ENCODE measurements around the gene C3orf70.

Gene C3orf70

DNA sequence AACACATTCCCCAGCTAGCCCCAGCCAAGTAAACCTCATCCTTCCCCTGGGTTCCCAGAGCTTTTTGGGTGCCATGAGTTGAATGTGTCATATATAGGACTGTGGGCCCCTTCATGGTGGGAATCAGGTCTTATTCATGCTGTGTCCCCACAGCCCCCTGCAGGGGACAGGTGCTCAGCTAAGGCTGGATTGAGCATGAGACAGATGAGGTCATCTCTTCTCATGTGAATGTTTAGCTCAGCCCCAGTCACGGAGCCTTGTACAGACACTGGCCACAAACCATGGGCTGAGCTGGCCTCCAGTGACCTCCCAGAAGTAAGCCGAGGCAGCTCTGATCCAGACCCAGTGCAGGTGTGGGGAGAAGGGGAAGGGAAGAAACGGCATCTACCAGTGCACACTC is 70.7 kb downstream of the C3orf70 start:
- DNase-seq, result no peak

DNA sequence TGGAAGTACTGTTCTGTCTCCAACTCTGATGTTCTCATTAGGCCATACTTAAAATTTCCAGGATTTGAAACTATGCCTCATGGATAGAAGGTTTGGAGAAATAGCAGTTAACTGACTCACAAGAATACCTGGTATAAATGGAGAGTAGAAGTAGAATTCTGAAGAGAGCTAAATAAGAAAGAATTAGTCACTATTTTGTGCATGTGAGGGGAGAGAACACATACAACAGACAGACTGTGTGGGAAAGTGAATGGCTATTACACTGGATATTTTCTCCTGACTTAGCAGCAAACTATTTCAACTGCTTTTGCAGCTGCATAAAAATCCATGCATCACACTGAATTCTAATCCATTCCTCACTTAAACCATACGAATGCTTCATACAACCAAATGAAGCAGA is 71.3 kb downstream of the C3orf70 start:
- no peak for DNase-seq

DNA sequence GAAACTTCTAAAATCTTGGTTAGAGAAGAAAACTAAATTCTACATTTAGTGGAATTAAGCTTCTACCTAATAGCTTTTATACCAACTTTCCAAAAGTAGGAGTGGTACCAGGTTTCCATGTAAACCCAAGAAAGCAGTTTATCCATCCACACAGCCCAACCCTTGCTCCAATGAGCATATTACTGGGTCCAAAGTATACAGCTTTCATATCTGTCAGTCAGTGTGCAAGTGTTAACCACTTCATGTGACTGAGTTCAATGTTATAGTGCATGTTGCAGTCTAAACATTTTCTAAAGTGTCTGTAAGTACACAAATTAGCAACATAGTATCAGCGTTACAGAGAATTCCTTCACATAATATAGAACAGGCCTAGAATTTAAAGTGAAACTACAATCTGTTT is 73.2 kb downstream of the C3orf70 start:
- no peak for DNase-seq

DNA sequence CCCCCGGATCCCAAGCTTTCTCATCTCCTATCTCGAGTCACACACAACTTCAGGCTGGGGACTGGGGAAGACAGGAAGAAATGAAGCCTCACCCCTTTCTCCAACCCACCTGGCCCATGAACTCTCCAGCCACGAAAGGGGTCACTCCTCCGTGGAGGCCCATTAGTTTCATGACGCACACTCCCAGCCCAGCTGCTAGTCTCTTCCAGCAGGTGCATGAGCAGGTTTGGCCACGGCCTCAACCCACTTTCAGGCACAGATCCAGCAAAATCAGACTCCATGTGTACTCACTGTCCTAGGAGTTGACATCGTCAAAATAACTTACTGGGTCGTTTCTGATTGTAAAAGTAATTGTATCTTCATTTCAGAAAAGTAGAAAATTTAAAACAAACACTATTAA is 76.6 kb downstream of the C3orf70 start:
- DNase-seq, result no peak

DNA sequence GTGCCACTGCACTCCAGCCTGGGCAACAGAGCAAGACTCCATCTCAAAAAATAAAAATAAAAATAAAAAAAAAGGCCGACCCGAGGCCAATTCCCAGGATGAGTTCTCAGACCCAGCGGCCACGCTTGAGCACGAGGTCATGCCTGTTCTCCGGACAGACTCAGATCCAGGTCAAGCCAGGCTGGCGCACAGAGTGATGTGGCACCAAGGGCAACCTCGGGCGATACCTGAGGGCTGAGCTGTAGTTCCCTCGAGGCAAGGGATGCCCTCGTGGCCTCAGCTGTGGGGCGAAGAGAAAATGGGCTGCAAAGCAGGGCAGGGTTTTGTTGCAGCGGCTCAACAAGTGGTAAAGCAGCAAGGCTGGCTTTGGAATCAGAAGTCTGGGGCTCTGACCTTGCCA is 77.3 kb downstream of the C3orf70 start:
- DNase-seq, result no peak

DNA sequence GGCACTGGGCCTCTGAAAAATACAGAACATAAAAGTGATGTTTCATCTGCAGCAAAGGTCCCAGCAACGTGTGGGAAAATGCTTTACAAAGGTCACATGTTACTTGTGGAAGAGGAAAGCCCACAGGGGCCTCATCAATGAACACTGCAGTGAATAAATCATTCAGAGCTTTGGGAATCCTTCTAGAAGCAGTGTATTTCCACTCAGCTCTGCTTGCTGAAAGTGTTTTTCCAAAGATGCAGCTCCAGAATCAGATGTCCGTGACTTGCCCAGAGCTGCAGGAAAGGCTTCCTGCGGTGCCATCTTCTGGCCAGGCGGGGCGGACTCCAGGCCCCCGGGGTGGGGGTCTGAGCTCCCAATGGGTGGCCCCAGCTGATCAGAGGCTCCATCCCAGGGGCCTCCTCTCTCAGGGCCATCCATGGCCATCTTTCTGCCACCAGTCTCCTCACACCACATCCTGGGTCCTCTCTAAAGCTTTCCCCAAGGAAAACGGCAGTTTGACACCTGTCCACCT is 81.5 kb downstream of the C3orf70 start:
- no peak for DNase-seq

DNA sequence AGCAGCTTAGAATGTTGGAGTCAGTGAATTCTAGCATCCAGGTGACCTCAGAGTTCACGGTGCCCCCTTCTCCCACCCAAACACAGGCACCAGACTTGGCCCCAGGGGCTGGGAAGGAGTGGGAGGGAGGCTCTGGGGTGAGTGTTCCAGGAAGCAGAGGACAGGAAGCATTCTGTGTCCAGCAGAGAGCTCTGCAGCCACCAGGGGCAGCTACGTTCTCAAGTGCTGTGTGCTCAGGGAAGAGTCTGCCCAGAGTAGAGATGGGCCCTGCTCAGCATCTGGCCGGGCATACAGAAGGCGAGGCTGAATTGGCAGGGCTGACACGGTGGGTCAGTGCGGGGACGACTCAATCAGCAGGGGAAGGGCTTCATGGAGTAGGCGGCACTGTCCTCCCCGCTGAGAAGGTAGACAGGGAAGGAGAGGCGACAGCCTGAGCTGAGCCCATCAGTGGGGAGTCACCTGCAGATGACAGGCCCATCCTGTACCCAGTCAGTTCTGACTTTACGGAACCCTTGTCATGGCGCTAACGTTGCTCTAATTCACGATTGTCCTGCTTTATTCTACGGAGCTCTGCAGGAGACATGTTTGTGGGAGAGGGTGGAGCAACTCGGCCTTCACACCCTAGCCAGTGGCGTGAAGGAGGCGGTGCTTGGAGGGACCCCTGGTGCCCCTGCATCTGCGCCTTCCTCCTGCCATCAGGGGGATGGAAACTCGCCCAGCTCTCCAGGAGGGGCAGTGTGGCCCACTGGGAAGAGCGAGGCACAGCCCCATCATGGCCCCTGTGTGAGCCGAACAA is 82.2 kb downstream of the C3orf70 start:
- no peak for DNase-seq

DNA sequence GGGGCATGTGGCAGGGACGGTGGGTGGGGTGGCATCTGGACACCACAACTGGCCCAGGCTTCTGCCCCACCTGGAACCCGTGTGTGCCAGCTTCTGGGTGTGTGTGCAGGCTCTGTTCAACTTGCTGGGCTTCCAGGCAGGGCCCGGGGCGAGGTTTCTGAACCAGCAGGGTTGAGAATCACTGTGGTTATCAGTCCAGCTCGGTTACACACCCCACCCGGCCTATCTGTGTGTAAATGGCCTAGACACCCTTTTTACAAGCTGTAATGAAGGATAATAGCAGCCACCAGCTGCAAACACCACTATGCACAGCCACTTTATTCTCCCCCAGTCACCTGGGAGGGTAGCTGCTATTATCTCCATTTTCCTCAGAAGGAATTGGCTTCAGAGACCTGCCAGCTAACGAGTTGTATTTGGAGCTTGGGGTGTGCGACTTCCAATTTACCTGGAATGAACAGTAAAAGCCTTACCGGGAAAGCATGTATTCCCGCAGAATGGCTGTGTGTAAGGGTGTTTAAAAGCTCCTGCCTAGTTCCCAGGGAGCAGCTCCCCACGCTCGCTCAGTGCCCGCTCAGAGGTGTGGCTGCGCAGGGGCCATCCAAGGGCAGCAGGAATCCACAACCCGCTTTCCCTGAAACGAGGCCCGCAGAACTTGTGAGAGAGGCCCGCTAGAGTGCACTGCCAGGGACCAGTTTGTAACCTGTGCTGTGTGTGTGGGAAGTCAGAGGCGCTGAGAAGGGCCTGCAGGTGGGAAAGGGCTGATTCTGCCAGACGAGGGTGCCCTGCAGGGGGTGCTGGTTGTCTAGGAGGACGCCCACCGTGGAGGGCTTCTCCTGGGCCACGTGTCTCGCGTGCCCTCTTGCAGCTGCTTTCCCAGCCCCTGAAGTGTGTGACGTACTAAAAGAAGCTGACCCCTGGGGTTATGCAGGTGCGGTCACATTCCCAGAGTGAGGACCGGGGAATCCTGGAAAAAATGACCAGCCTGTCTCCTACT is 83.5 kb downstream of the C3orf70 start:
- no peak for DNase-seq

DNA sequence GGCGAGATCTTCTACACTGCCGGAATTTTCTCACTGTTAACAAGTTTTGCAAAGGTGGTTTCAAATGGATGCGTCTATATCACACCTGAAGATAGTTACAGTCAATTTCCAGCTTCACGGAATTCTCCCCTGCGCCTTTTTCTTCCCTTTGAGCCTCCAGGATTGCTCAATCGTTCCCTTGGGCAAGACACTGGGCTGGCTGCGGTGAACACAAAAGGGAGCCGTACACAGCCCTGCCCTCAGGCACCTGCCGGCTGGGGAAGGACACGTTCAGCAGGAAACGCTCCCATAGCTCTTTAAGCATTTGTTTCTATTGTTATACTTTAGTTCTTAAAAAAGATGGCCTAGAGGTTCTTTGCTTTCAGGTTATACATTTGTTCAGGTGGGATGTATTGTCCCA is 85.7 kb downstream of the C3orf70 start:
- no peak for DNase-seq

DNA sequence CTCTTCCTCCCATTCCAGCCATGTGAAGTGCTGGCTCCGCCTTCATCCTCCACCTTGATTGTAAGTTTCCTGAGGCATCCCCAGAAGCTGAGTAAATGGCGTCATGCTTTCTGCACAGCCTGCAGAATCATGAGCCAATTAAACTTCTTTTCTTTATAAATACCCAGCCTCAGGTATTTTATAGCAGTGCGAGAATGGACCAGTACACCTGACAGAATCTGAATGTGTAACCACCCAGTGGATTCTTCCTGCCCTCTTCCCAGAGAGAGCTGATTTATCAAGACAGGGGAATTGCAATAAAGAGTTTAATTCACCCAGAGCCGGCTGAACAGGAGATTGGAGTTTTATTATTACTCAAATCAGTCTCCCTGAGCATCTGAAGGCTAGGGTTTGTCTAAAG is 86.6 kb downstream of the C3orf70 start:
- no peak for DNase-seq

DNA sequence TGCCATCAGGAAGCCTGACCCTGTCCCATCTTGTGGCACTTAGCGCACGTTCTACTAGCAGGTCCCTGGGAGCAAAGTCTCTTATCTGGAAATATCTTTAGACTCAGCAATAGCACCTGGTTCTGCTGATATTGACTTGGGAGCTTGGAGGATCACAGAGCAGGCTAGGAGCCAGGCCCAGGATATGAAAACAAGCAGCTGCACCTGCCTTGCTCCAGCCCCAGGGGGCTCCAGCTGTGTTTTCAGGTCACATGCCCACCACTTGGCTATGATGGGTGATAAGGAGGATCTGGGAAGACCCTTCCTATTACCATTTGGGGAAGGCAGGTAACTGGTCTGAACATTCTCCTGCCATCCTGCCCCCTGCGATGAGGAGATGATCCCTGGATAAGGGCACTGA is 87.8 kb downstream of the C3orf70 start:
- no peak for DNase-seq

DNA sequence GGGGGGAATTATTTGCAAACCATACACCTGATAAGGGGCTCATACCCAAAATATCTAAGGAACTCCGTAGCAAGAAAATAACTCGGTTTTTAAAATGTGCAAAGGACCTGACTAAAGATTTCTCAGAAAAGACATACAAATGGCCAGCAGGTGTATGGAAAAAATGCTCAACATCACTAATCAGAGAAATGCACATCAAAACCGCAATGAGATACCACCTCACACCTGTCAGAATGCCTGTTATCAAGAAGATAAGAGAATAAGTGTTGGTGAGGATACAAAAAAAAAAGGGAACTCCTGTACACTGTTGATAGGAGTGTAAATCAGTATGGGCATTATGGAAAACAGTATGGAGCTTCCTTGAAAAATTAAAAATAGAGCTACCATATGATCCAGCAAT is 89.4 kb downstream of the C3orf70 start:
- no peak for DNase-seq

DNA sequence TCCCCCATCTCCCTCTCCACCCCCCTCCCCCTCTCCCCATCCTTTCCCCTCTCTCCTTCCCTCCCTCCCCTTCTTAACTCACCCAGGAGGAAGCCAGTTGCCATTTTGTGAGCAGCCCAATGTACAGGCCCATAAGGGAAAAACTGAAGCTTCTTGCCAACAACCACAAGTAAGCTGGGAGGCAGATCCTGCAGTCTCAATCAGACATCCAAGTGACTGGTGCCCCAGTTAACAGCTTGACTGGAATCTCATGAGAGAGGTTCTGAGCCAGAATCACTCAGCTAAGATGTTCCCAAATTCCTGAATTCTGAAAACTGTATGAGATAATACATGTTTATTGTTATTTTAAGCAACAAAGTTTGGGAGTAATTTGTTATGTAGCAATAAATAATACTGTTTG is 90.7 kb downstream of the C3orf70 start:
- DNase-seq, result no peak

DNA sequence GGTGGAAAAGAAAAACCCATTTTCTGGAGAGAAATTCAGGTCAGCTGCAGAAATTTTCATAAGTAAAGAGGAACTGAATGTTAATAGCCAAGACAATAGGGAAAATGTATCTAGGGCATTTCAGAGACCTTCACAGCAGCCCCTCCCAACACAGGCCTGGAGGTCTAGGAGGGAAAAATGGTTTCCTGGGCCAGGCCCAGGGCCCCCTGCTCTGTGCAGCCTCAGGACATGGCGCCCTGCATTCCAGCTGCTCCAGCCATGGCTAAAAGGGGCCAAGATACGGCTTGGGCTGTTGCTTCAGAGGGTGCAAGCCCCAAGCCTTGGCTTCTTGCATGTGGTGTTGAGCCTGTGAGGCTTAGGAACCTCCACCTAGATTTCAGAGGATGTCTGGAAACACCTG is 92.2 kb downstream of the C3orf70 start:
- no peak for DNase-seq

DNA sequence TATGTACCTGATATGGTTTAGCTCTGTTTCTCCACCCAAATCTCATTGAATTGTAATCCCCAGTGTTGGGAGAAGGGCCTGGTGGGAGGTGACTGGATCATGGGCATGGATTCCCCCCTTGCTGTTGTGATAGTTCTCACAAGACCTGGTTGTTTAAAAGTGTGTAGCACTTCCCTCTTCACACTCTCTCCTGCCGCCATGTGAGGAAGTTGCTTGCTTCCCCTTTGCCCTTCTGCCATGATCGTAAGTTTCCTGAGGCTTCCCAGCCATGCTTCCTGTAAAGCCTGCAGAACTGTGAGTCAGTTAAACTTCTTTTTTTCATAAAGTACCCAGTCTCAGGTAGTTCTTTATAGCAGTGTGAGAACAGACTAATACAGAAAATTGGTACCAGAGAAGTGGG is 93.1 kb downstream of the C3orf70 start:
- DNase-seq, result no peak

DNA sequence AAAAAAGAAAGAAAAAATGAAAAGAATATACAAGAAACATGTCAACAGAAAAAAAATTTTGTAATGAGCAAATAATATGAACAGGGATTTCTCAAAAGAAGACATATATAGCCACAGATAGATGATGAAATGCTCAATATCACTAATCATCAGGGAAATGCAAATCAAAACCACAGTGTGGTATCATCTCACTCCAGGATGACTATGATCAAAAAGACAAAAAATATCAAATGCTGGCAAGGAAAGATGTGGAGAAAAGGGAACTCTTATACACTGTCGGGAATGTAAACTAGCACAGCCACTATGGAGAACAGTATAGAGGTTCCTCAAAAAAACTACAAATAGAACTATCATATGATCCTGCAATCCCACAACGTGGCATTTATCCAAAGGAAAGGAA is 94.1 kb downstream of the C3orf70 start:
- no peak for DNase-seq

DNA sequence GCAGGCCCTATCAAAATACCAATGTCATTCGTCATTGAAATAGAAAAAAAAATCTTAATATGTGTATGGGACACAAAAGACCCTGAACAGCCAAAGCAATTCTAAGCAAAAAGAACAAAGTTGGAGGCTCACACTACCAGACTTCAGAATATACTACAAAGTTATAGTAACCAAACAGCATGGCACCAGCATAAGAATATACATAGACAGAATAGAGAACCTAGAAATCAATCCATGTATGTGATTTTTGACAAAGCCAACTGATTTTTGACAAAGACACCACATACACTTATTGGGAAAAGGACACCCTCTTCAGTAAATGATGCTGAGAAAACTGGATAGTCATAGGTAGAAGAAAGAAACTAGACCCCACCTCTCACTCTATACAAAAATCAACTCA is 95.0 kb downstream of the C3orf70 start:
- DNase-seq, result no peak

DNA sequence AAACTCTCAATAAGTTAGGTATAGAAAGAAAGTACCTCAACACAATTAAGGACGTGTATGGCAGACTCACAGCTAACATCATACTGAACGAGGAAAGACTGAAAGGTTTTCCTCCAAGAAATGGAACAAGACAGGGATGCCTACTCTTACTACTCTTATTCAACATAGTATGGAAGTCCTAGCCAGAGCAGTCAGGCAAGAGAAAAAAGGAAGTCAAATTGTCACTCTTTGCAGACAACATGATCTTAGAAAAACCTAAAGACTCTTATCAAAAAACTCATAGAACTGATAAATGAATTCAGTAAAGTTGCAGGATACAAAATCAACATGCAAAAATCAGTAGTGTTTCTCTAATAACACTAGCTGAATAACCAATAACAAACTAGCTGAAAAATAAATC is 96.0 kb downstream of the C3orf70 start:
- no peak for DNase-seq

DNA sequence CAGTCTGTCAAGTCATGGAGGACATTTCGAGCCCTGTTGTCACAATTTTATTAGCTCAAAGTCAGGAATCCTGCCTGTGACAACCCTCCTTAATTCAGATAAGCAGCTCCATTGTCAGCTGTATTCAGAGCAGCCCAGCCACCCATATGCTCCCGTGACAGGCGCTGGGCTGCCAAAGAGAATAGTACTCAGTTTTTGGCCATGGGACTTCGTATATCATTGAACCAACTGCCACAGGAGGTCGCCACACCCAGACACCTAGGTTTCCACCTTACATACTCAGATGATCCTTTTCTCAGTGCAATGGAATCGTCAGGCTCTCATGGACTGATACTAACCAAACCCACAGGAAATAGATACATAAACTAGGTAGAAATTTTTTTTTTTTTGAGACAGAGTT is 100.2 kb downstream of the C3orf70 start:
- no peak for DNase-seq

DNA sequence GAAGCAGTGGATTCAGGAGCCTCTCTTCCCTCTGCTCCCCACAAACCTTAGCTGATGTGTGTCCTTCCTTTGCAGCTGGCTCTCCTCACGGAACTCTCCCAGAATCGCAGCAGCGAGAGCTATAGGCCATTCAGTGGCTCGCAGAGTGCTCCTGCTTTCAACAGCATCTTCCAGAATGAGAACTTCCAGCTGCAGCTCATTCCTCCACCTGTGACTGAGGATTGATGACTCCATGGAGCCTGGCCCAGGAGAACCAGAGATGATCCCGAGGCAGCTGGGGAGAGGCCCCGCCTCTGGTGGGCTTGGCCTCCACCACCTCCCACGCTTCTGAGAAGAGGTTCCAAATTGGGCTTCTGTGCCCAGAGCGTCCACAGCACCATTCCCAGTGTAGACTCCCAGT is 101.1 kb downstream of the C3orf70 start:
- no peak for DNase-seq

DNA sequence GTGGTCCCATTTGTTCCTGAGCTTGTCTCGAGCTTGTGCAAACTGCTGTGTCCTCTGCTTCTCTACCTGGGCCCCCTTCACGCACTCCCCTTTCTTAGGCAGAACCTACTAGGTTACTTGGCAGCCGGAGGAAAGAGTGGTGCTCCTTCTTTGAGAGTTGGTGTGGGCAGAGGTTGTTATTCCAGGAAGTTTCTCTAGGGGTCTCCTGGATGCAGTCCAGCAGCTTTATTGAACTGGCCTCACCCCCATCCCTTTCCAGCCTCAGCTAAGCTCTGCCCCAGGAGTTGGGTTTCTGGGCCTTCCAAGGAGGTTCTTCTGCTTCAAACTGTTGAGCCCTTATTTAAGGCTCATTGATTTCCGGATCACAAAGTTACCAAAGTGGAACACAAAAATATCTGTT is 103.2 kb downstream of the C3orf70 start:
- DNase-seq, result no peak

DNA sequence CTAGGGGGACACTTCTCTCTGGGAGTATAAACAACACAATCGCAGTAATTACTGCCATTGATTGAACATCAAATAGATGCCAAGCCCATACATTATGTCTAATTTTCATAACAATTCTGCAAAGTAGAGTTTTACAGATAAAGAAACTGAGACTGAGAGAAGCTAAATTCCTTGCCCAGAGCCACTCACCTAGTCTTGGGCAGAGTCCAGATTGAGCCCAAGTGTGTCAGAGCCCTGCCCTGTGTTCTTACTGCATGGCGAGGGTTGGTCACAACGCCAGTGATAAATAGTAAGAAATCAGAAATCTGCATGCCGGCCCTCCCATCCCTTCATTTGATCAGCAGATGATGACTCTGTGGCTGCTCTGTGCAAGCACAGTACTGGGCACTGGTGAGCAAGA is 106.3 kb downstream of the C3orf70 start:
- DNase-seq, result no peak

DNA sequence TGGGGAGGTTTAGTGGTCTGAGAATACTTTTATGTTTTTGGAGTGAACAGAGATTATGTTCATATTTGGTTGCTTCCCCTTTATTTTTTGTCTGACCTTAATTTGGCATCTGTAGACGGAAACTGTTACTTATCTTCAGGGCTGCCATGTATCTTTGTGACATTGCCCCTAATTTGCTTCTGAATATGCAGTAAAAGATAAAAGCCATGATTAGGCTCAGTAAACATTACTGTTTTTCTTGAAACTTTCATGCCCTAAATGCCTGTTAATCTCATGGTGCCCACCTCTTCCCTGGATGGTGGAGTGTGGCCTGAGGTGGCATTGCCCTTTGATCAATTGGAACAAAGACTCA is 106.7 kb downstream of the C3orf70 start:
- no peak for DNase-seq
